OCI-LY7 (cell line): ENCODE results near the gene CAMKV. TPM values are rescaled to one million over a fixed set of nuclear protein-coding genes. Genes with fewer than 3 reads are reported as not detected.
"Not testable (repeated sequence)": the region's sequence is repeated elsewhere in the genome, so short reads cannot be mapped to it uniquely, and the experiment has no call there.

Source experiments
- Bru-seq: library from RNA; stranded (reverse); fragments of 400-500 nt; gene quantifications from one replicate; lab custom pipeline; 2021; lab: Mats Ljungman, UMichigan
- BruChase-seq, 2 experiments: library from RNA; stranded (reverse); fragments of 400-500 nt; gene quantifications; one replicate each; lab custom pipeline; 2021; lab: Mats Ljungman, UMichigan
- BruUV-seq: library from RNA; stranded (reverse); fragments of 400-500 nt; replicated peaks from 2 replicates; lab custom pipeline; 2021; lab: Mats Ljungman, UMichigan
- CTCF ChIA-PET: fragments of 300-600 bp; sonication (Branson Sonifier 250); formaldehyde crosslinking; loops from one replicate; lab custom pipeline; 2022; ENCODE audit warnings: antibody characterized with exemption; ENCODE audit not compliant: unreplicated experiment; lab: Charles Lee
- POLR2A ChIA-PET: fragments of 300-600 bp; sonication (Branson Sonifier 250); formaldehyde crosslinking; loops from one replicate; lab custom pipeline; 2022; ENCODE audit warnings: antibody characterized with exemption; lab: Charles Lee
- DNase-seq: peaks from one replicate; pipeline ENCODE4 v3.0.0-alpha.2; 2015; ENCODE audit warnings: low spot score
- H2AFZ ChIP-seq: fragments of 200-600 bp; sonication (generic), shearing (Covaris generic); 2 replicates; pipeline ENCODE4 v1.6.1; 2014; ENCODE audit warnings: mild to moderate bottlenecking, antibody characterized with exemption, low read length, moderate library complexity
- H3K27ac ChIP-seq: fragments of 200-600 bp; sonication (generic); 2 replicates; pipeline ENCODE4 v1.5.1; 2014; ENCODE audit warnings: mixed run types, low read depth, mild to moderate bottlenecking, moderate library complexity, low read length, inconsistent platforms; ENCODE audit not compliant: poor library complexity, severe bottlenecking
- H3K36me3 ChIP-seq: fragments of 200-600 bp; sonication (generic); 2 replicates; pipeline ENCODE4 v1.6.1; 2014; ENCODE audit warnings: mild to moderate bottlenecking, antibody characterized with exemption, low read length, moderate library complexity, mixed read lengths; ENCODE audit not compliant: insufficient read depth
- H3K4me1 ChIP-seq: fragments of 200-600 bp; sonication (generic); 2 replicates; pipeline ENCODE4 v1.5.1; 2014; ENCODE audit warnings: mild to moderate bottlenecking, low read length; ENCODE audit not compliant: insufficient read depth, poor library complexity, severe bottlenecking
- H3K4me2 ChIP-seq: fragments of 200-600 bp; sonication (generic); 2 replicates; pipeline ENCODE4 v1.6.1; 2014; ENCODE audit warnings: mild to moderate bottlenecking, low read length
- H3K4me3 ChIP-seq: fragments of 200-600 bp; sonication (generic); 2 replicates; pipeline ENCODE4 v1.5.1; 2014; ENCODE audit warnings: mild to moderate bottlenecking, low read depth, low read length; ENCODE audit not compliant: poor library complexity, severe bottlenecking
- H3K79me2 ChIP-seq: fragments of 200-600 bp; sonication (generic); 2 replicates; pipeline ENCODE4 v1.6.1; 2016; ENCODE audit warnings: low read depth, mild to moderate bottlenecking, low read length, moderate library complexity, mixed read lengths; ENCODE audit not compliant: insufficient read depth
- H3K9me2 ChIP-seq: fragments of 200-600 bp; sonication (generic); 2 replicates; pipeline ENCODE4 v1.6.1; 2016; ENCODE audit warnings: mild to moderate bottlenecking, low read length, mixed read lengths; ENCODE audit not compliant: insufficient read depth
- H3K9me3 ChIP-seq: fragments of 200-600 bp; sonication (generic); 2 replicates; pipeline ENCODE4 v1.6.1; 2014; ENCODE audit warnings: mild to moderate bottlenecking, mixed run types, low read length, mixed read lengths
- H4K20me1 ChIP-seq: fragments of 200-600 bp; sonication (generic); 2 replicates; pipeline ENCODE4 v1.6.1; 2014; ENCODE audit warnings: mild to moderate bottlenecking, antibody characterized with exemption, low read length, moderate library complexity, mixed read lengths; ENCODE audit not compliant: insufficient read depth
- EZH2phosphoT487 ChIP-seq: fragments of 200-600 bp; sonication (generic); IDR thresholded peaks from 2 replicates; pipeline ENCODE4 v1.6.1; 2018; ENCODE audit warnings: low read depth, borderline replicate concordance, mild to moderate bottlenecking, mixed run types, antibody characterized with exemption, low read length, moderate library complexity, mixed read lengths
- intact Hi-C: fragments of 100-400 bp; cut with micrococcal nuclease; formaldehyde crosslinking; loops from one replicate; pipeline ENCODE4 v1.10.0; 2022; ENCODE audit not compliant: unreplicated experiment
- long read RNA-seq: library from polyadenylated mRNA; stranded (forward); transcript quantifications from one replicate; pipeline ENCODE4 v2.0.0, GENCODE V29; 2022
- total RNA-seq, 2 experiments: library from RNA; depleted of rRNA in 1 of 2; stranded (reverse); fragments of >200 nt in 1 of 2; shearing (Covaris generic) in 1 of 2; gene quantifications; 2 replicates each; pipeline ENCODE4 v1.2.3, GENCODE V29; 2014 to 2022
- TF ChIP-seq, protein P1 (sequence below): fragments of 200-600 bp; sonication (generic); conservative IDR thresholded peaks from 2 replicates; pipeline ENCODE4 v1.5.1; 2014; ENCODE audit warnings: mild to moderate bottlenecking, antibody characterized with exemption, low read length, moderate library complexity, mixed read lengths

CAMKV gene, protein sequence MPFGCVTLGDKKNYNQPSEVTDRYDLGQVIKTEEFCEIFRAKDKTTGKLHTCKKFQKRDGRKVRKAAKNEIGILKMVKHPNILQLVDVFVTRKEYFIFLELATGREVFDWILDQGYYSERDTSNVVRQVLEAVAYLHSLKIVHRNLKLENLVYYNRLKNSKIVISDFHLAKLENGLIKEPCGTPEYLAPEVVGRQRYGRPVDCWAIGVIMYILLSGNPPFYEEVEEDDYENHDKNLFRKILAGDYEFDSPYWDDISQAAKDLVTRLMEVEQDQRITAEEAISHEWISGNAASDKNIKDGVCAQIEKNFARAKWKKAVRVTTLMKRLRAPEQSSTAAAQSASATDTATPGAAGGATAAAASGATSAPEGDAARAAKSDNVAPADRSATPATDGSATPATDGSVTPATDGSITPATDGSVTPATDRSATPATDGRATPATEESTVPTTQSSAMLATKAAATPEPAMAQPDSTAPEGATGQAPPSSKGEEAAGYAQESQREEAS
- total RNA-seq (2014; rRNA removed; shearing (Covaris generic)) (not detected in 2 replicates), total RNA-seq (2022) (0.37 and 0.63 TPM in 2 replicates), Bru-seq, nascent RNA (not detected), BruChase-seq, experiment 1, labeled RNA remaining after a 6-hour chase (percentile 14 among the genes with signal in this experiment), BruChase-seq, experiment 2, labeled RNA remaining after a 2-hour chase (not detected)
- long read RNA-seq: 0 reads

DNA sequence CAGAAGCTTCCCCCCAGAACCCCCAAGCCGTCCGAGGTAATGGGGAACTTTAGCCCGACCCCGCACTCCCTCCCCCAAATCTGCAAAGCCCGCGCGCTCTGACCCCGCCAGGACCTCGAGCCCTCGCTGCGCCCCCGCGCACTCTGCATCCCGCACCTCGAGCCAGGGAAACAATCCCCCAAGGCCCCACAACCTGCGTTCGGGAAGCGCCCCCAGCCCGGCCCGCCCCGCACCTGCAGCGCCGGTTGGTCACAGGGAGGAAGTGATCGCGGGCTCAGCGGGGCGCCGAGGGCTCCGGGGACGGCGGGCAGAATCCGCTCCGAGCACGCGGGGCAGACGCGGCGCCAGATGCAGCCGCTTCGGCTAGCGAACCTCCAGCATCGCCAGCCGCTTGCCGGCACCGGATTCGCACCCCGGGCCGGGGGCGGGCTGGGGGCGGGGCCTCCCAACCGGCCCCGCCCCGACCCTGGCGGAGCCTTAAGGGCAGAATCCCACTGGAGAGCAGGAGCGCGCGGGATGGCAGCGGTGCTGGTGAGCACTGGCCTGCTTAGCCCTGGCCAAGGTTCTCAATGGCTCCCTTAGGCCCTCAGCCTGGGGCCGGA lies at the start of gene CAMKV:
CAMKV (minus strand) TSS at position 382 of the 602 bp plus-strand sequence. CDS start 7,518 bp downstream, outside the sequence.
- H2AFZ ChIP-seq: no peak within 1 kb of the TSS

DNA sequence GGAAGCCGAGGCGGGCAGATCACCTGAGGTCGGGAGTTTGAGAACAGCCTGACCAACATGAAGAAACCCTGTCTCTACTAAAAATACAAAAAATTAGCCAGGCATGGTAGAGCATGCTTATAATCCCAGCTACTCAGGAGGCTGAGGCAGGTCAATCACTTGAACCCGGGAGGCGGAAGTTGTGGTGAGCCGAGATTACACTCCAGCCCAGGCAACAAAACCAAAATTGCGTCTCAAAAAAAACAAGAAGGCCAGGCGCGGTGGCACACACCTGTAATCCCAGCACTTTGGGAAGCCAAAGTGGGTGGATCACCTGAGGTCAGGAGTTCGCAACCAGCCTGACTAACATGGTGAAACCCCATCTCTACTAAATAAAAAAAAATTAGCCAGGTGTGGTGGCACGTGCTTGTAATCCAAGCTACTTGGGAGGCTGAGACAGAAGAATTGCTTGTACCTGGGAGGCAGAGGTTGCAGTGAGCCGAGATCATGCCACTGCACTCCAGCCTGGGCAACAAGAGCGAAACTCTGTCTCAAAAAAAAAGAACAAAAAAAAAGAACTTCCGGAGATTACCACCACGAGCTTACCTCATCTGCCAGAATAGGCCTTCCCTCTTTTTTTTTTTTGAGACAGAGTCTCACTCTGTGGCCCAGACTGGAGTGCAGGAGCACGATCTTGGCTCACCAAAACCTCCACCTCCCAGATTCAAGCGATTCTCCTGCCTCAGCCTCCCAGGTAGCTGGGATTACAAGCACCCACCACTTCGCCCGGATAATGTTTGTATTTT lies 48.3 kb upstream of the CAMKV start:
- H2AFZ ChIP-seq, H3K4me1 ChIP-seq, H3K36me3 ChIP-seq, DNase-seq, H3K9me3 ChIP-seq, H3K4me2 ChIP-seq, CTCF ChIA-PET, H3K9me2 ChIP-seq, BruUV-seq, H3K27ac ChIP-seq, H3K4me3 ChIP-seq, POLR2A ChIA-PET, intact Hi-C loops, H4K20me1 ChIP-seq, H3K79me2 ChIP-seq: not testable (repeated sequence)

More for the DNA sequence above, at the start of gene CAMKV:
- DNase-seq: peak; percentile 35
- Histone ChIP-seq H3K4me3 (peak within 1 kb of the TSS; percentile 59), H3K4me1 (peaks cover 17% of the 10 kb centered on the region), H3K4me2 (peak within 1 kb of the TSS; percentile 79), H3K36me3 (no peaks in the 10 kb centered on the region), H3K9me3 (no peaks in the 10 kb centered on the region), H3K9me2 (no peaks in the 10 kb centered on the region), H4K20me1 (no peaks in the 10 kb centered on the region), H3K27ac (no peak within 1 kb of the TSS), H3K79me2 (no peaks in the 10 kb centered on the region)
- ChIA-PET POLR2A (interaction anchor here (1.2 kb wide), 1 partner anchor 12 kb away, joined by 3 read pairs; no protein-coding TSS in a partner anchor), CTCF (no interaction called here)
- BruUV-seq: no TSS peak
- TF ChIP-seq, protein P1, sequence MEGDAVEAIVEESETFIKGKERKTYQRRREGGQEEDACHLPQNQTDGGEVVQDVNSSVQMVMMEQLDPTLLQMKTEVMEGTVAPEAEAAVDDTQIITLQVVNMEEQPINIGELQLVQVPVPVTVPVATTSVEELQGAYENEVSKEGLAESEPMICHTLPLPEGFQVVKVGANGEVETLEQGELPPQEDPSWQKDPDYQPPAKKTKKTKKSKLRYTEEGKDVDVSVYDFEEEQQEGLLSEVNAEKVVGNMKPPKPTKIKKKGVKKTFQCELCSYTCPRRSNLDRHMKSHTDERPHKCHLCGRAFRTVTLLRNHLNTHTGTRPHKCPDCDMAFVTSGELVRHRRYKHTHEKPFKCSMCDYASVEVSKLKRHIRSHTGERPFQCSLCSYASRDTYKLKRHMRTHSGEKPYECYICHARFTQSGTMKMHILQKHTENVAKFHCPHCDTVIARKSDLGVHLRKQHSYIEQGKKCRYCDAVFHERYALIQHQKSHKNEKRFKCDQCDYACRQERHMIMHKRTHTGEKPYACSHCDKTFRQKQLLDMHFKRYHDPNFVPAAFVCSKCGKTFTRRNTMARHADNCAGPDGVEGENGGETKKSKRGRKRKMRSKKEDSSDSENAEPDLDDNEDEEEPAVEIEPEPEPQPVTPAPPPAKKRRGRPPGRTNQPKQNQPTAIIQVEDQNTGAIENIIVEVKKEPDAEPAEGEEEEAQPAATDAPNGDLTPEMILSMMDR: no peak
- TF ChIP-seq EZH2phosphoT487: no peak
- intact Hi-C loops: no loop called here

DNA sequence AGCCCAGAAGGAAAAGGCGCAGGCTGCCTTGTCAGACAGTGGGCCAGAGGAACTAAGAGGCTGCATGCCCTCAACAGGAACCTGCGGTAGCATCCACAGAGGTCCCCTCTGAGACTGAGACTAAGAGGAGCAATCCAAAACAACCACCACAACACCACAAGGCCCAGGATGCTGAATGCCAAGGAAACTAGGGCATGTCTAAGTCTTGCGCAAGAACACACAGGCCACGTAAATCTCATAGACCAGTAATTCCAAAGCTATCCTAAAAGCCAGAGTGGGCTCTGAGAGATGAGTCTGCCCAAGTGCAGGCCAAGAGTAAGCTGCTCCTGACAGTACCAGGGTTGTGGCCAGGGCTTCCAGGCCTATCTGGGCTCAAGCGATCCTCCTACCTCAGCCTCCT lies 47.0 kb upstream of the CAMKV start:
- H3K79me2 ChIP-seq: no peaks in the 10 kb centered on the region
- 0 out of 2 replicates have a peak, but pooled peaks cover 8% of the 10 kb centered on the region for H3K36me3 ChIP-seq
- ChIA-PET POLR2A (no interaction called here), CTCF (interaction anchor here (1.0 kb wide), 1 partner anchor 16 kb away, joined by 5 read pairs; no protein-coding TSS in a partner anchor)
- H4K20me1 ChIP-seq: no peaks in the 10 kb centered on the region
- TF ChIP-seq, protein P1: no peak
- DNase-seq: no peak
- H3K4me1 ChIP-seq: no peaks in the 10 kb centered on the region
- BruUV-seq: no TSS peak
- H2AFZ ChIP-seq: no peak overlapping the region
- intact Hi-C loops: no loop called here
- no peak overlapping the region for H3K4me2 ChIP-seq
- no peak overlapping the region for H3K27ac ChIP-seq
- no peaks in the 10 kb centered on the region for H3K9me2 ChIP-seq
- no peaks in the 10 kb centered on the region for H3K9me3 ChIP-seq
- no peak overlapping the region for H3K4me3 ChIP-seq
